PFSK-1 (cell line): ENCODE measurements around the gene GLI2.

ENCODE experiments used
- POLR2AphosphoS5 ChIP-seq: IDR thresholded peaks from 2 replicates; pipeline ENCODE4 v1.6.1; 2012; ENCODE audit warnings: low read depth, mild to moderate bottlenecking, control low read depth, low read length, moderate library complexity
- SIN3A ChIP-seq: IDR thresholded peaks from 2 replicates; pipeline ENCODE4 v1.6.1; 2012; ENCODE audit warnings: mild to moderate bottlenecking, low read length, moderate library complexity, borderline replicate concordance; ENCODE audit not compliant: insufficient read depth
- TAF1 ChIP-seq: IDR thresholded peaks from 2 replicates; pipeline ENCODE4 v1.6.1; 2012; ENCODE audit warnings: low read length, control low read depth, borderline replicate concordance; ENCODE audit not compliant: insufficient read depth
- TF ChIP-seq, protein P1 (sequence below), 2 experiments: IDR thresholded peaks; 2 replicates each; pipeline versions ENCODE4 v1.6.1 to v1.8.0; 2011 to 2012; ENCODE audit warnings: low read depth in 2 of 2, low read length in 2 of 2, control low read depth in 1 of 2, inconsistent platforms in 1 of 2, mild to moderate bottlenecking in 1 of 2, moderate library complexity in 1 of 2; ENCODE audit not compliant: insufficient read depth in 1 of 2

DNA sequence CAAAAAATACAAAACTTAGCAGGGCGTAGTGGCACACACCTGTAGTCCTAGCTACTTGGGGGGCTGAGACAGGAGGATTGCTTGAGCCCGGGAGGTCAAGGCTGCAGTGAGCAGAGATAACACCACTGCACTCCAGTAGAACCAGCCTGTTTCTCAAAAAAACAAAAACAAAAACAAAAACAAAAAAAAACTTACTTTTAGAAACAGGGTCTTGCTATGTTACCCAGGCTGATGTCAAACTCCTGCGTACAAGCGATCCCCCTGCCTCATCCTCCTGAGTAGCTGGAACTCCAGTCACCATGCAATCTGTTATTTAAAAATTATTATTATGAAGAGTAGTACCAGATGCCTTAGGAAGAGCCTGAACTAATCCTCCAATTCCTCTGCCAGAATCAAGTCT is 35.0 kb upstream of the GLI2 start:
- TF ChIP-seq SIN3A (no peak), POLR2AphosphoS5 (no peak), TAF1 (no peak)
- TF ChIP-seq, protein P1, sequence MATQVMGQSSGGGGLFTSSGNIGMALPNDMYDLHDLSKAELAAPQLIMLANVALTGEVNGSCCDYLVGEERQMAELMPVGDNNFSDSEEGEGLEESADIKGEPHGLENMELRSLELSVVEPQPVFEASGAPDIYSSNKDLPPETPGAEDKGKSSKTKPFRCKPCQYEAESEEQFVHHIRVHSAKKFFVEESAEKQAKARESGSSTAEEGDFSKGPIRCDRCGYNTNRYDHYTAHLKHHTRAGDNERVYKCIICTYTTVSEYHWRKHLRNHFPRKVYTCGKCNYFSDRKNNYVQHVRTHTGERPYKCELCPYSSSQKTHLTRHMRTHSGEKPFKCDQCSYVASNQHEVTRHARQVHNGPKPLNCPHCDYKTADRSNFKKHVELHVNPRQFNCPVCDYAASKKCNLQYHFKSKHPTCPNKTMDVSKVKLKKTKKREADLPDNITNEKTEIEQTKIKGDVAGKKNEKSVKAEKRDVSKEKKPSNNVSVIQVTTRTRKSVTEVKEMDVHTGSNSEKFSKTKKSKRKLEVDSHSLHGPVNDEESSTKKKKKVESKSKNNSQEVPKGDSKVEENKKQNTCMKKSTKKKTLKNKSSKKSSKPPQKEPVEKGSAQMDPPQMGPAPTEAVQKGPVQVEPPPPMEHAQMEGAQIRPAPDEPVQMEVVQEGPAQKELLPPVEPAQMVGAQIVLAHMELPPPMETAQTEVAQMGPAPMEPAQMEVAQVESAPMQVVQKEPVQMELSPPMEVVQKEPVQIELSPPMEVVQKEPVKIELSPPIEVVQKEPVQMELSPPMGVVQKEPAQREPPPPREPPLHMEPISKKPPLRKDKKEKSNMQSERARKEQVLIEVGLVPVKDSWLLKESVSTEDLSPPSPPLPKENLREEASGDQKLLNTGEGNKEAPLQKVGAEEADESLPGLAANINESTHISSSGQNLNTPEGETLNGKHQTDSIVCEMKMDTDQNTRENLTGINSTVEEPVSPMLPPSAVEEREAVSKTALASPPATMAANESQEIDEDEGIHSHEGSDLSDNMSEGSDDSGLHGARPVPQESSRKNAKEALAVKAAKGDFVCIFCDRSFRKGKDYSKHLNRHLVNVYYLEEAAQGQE (IDR thresholded peaks at IDR 0.05; ENCODE audit: insufficient read depth in 1 of 2, low read depth in 2 of 2, low read length in 2 of 2), result no peak
